Measurements from ENCODE around the gene DUS3L. TPM values are rescaled to one million over a fixed set of nuclear protein-coding genes. Genes with fewer than 3 reads are reported as not detected.

DUS3L gene
- total and polyA plus RNA-seq, 2 donors (not counting 1 experiment from before 2014, with no cell fraction given), result 84.6 to 118 TPM

DNA sequence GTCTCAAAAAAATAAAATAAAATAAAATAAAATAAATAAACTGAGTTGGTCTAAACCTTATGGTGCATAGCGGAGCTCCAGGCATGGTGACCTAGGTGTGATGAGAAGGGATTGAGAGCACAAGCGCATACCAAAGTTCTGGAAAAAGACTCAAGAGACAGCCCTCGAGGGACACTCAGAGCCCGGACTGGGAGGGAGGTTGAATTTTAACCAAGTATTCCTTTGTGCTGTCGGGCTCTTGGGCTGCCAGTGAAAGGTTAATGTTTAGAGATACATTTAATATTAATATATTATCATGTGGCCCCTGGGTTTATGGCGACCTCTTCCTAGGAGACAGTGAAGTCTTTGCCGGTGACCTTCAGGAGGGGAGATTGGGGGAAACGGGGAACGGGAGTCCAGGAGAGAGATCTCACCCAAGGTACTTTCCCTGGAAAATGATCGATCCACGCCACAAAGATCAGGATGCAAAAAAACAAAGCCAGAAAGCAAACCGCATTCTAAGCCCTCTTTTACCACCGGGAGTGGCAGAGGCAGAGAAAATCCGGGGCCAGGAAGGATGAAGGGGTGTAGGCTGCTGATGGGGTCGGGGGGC, 46.9 kb upstream of the DUS3L start:
- no peaks in the 10 kb centered on the region for H3K4me1 ChIP-seq (ENCODE audit: control insufficient read depth in 2 of 2, insufficient read depth in 2 of 2, low read length in 2 of 2)
- Mint-ChIP-seq H3K27me3 (peaks cover 1% of the 10 kb centered on the region), H3K4me1 (no peaks in the 10 kb centered on the region), H3K27ac (no peak overlapping the region), H3K4me3 (no peak overlapping the region), H3K9me3 (ENCODE audit: insufficient read depth) (no peaks in the 10 kb centered on the region)
- WGBS (ENCODE audit: insufficient coverage), result 61% methylated on average over 8 of the region's 15 CpGs
- H3K79me2 ChIP-seq (ENCODE audit: control insufficient read depth, insufficient read depth, low read length), result no peaks in the 10 kb centered on the region
- peaks cover 0 to 3% (median 0%) of the 10 kb centered on the region in 3 donors for H3K9me3 ChIP-seq (ENCODE audit: control extremely low read depth in 1 of 3, control insufficient read depth in 2 of 3, insufficient read depth in 1 of 3, low read length in 2 of 3)
- no peak for ATAC-seq (ENCODE audit: low read depth)
- POLR2A ChIA-PET, result no interaction called here
- no peak for DNase-seq
- H3K36me3 ChIP-seq (replicated peaks in 1 of 2; ENCODE audit: control extremely low read depth in 1 of 2, control insufficient read depth in 1 of 2, extremely low read depth in 1 of 2, insufficient read depth in 2 of 2, low read length in 1 of 2), result no peaks in the 10 kb centered on the region
- TF ChIP-seq, protein P1, sequence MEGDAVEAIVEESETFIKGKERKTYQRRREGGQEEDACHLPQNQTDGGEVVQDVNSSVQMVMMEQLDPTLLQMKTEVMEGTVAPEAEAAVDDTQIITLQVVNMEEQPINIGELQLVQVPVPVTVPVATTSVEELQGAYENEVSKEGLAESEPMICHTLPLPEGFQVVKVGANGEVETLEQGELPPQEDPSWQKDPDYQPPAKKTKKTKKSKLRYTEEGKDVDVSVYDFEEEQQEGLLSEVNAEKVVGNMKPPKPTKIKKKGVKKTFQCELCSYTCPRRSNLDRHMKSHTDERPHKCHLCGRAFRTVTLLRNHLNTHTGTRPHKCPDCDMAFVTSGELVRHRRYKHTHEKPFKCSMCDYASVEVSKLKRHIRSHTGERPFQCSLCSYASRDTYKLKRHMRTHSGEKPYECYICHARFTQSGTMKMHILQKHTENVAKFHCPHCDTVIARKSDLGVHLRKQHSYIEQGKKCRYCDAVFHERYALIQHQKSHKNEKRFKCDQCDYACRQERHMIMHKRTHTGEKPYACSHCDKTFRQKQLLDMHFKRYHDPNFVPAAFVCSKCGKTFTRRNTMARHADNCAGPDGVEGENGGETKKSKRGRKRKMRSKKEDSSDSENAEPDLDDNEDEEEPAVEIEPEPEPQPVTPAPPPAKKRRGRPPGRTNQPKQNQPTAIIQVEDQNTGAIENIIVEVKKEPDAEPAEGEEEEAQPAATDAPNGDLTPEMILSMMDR (IDR thresholded peaks at IDR 0.05), result no peak
- no peak for TF ChIP-seq EZH2 (IDR thresholded peaks at IDR 0.05; ENCODE audit: borderline replicate concordance, insufficient read depth, low read depth, low read length, poor library complexity, severe bottlenecking)
- no peak overlapping the region for H3K27ac ChIP-seq (ENCODE audit: low read length in 2 of 2)
- H3K4me2 ChIP-seq (replicated peaks; ENCODE audit: low read depth, low read length, poor library complexity, severe bottlenecking), result no peak overlapping the region
- H3K9ac ChIP-seq (ENCODE audit: low read length), result no peak overlapping the region
- H2AFZ ChIP-seq (ENCODE audit: insufficient read depth, low read depth, low read length, poor library complexity, severe bottlenecking), result peak overlapping the region; percentile 16
- intact Hi-C loops (cut with micrococcal nuclease), result no loop called here
- peaks cover 0 to 13% (median 0%) of the 10 kb centered on the region in 4 experiments for H3K27me3 ChIP-seq (replicated peaks in 1 of 4; ENCODE audit: control extremely low read depth in 1 of 4, control insufficient read depth in 3 of 4, insufficient read depth in 4 of 4, low read length in 3 of 4)
- CTCF ChIA-PET, result no interaction called here
- H4K20me1 ChIP-seq (ENCODE audit: control insufficient read depth, insufficient read depth, low read length, poor library complexity, severe bottlenecking), result no peaks in the 10 kb centered on the region
- no peak overlapping the region for H3K4me3 ChIP-seq (ENCODE audit: control extremely low read depth in 1 of 5, extremely low read depth in 1 of 5, insufficient read depth in 1 of 5, low read depth in 2 of 5, low read length in 4 of 5)

DNA sequence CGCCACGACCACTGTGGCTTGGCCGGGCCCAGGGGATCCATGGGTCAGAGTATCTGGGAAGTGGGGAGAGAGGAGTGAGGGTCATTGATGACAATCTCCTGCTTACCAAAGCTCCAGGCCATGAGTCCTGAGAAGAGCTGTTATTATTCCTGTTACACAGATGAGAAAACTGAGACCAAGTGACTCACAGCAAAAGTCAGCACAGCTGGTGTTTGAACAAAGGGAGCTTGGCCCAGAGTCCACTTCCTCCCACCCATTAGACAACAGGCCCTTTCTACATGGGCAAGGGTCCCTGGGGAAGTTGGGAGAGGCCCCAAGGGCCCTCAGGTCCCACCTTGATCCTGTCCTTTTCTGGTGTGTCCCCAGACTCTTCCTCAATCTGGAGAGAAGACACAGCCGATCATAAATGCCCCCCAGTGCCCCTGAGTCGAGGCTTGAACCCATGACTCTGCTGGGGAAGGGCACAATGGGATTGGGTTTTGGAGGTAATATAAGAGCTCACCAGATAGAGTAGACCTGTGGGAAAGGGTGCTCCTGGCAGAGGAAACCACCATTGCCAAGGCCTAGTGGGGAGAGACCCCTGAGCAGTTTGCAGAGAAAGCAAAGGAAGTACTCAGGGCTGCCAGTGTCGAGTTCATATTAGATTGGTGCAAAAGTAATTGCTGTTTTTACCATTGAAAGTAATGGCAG, 41.7 kb upstream of the DUS3L start:
- intact Hi-C loops (cut with micrococcal nuclease), result no loop called here
- Histone ChIP-seq H3K36me3 (replicated peaks in 1 of 2; ENCODE audit: control extremely low read depth in 1 of 2, control insufficient read depth in 1 of 2, extremely low read depth in 1 of 2, insufficient read depth in 2 of 2, low read length in 1 of 2) (no peaks in the 10 kb centered on the region), H3K9ac (ENCODE audit: low read length) (no peak overlapping the region), H3K27ac (ENCODE audit: low read length in 2 of 2) (no peak overlapping the region), H3K4me2 (replicated peaks; ENCODE audit: low read depth, low read length, poor library complexity, severe bottlenecking) (no peak overlapping the region), H3K4me3 (ENCODE audit: control extremely low read depth in 1 of 5, extremely low read depth in 1 of 5, insufficient read depth in 1 of 5, low read depth in 2 of 5, low read length in 4 of 5) (no peak overlapping the region), H2AFZ (ENCODE audit: insufficient read depth, low read depth, low read length, poor library complexity, severe bottlenecking) (no peak overlapping the region), H3K9me3 (ENCODE audit: control extremely low read depth in 1 of 3, control insufficient read depth in 2 of 3, insufficient read depth in 1 of 3, low read length in 2 of 3) (peaks cover 0 to 27% (median 0%) of the 10 kb centered on the region in 3 donors), H3K79me2 (ENCODE audit: control insufficient read depth, insufficient read depth, low read length) (no peaks in the 10 kb centered on the region), H3K4me1 (ENCODE audit: control insufficient read depth in 2 of 2, insufficient read depth in 2 of 2, low read length in 2 of 2) (peaks cover 12 to 17% of the 10 kb centered on the region in 2 donors), H3K27me3 (replicated peaks in 1 of 4; ENCODE audit: control extremely low read depth in 1 of 4, control insufficient read depth in 3 of 4, insufficient read depth in 4 of 4, low read length in 3 of 4) (peaks cover 0 to 23% (median 7%) of the 10 kb centered on the region in 4 experiments), H4K20me1 (ENCODE audit: control insufficient read depth, insufficient read depth, low read length, poor library complexity, severe bottlenecking) (no peaks in the 10 kb centered on the region)
- Mint-ChIP-seq H3K27me3 (peaks cover 4% of the 10 kb centered on the region), H3K9me3 (ENCODE audit: insufficient read depth) (no peaks in the 10 kb centered on the region), H3K4me3 (no peak overlapping the region), H3K27ac (no peak overlapping the region), H3K4me1 (peaks cover 11% of the 10 kb centered on the region)
- CTCF ChIA-PET, result interaction anchor here (0.6 kb wide), 1 partner anchor 250 kb away, joined by 3 read pairs; no protein-coding TSS in a partner anchor
- POLR2A ChIA-PET, result no interaction called here
- no peak for ATAC-seq (ENCODE audit: low read depth)
- WGBS (ENCODE audit: insufficient coverage), result 85% methylated on average over 6 of the region's 6 CpGs
- no peak for TF ChIP-seq EZH2 (IDR thresholded peaks at IDR 0.05; ENCODE audit: borderline replicate concordance, insufficient read depth, low read depth, low read length, poor library complexity, severe bottlenecking)
- TF ChIP-seq, protein P1 (IDR thresholded peaks at IDR 0.05), result no peak
- DNase-seq, result no peak
